RCC 7860 (cell line): ENCODE measurements around the gene PRRC2A.
"Not testable (repeated sequence)": the region's sequence is repeated elsewhere in the genome, so short reads cannot be mapped to it uniquely, and the experiment has no call there.

Experiments used
- DNase-seq: peaks from one replicate; pipeline ENCODE4 v3.0.0-alpha.2; 2015; ENCODE audit warnings: low spot score
- FAIRE-seq: peaks from 2 replicates; lab custom pipeline; 2012; peaks lifted over from hg19 to GRCh38; lab: Jason Lieb, UNC

Gene PRRC2A

GRCh38 chr6:31585491-31585890, 35.0 kb upstream of the PRRC2A start:
- DNase-seq (peak; percentile 8), FAIRE-seq (no peak)

DNA sequence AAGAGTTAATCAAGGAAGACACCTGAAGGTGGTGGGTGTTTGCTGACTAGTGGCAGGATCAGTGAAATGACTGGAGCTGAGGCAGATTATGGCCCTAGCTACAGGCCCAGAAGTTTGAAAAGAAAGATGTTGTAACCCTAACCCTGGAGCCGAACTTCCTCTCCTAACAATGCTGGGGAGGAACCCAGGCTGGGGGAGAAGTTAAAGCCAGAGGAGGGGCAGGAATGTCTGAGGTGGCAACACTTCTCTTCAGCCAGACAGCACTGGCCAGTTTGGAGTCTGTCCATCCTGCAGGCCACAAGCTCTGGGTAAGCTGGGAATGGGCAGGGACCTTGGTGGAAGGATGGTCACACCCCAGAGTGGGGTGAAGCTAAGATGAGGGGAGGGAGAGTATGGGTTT, 34.5 kb upstream of the PRRC2A start, which contains the start of gene LST1:
Gene LST1 (plus strand): TSS at position 270 of the 400 bp plus-strand sequence. CDS start 1,023 bp downstream, outside the sequence.
- FAIRE-seq (no peak), DNase-seq (no peak)

- DNase-seq (no peak), FAIRE-seq (no peak)
These were observed 33.8 kb upstream of the PRRC2A start for GRCh38 chr6:31586599-31587281.

DNA sequence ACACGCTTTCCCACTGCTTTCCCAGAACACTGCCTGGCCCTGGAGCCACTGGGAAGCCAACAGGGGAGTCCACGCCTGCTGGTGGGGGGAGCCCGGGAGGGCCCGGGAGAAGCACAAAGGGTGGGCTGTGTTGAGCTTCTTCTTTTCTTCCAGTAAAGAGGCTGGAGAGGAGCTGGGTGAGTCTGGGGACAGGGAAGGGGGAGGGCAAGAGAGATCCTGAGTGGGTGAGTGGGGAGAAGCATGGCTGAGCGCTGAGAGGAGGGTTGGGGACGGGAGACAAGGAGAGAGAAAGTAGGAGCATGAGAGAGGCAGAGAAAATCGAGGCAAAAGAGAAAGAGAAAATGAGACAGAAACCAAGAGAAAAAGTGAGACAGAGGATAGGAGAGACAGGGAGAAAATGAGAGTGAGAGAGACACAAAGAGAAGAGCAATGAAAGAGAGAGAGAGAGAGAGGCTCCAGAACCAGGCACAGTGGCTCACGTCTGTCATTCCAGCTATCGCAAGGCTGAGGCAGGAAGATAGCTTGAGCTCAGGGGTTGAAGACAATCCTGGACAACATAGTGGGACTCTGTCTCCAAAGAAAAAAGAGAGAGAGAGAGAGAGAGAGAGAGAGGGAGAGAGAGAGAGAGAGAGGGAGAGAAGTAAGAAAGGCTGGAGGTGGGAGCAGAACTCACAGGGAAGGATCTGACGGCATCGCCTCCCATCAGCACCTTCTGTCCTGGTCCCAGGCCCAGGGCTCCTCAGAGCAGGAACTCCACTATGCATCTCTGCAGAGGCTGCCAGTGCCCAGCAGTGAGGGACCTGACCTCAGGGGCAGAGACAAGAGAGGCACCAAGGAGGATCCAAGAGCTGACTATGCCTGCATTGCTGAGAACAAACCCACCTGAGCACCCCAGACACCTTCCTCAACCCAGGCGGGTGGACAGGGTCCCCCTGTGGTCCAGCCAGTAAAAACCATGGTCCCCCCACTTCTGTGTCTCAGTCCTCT, 32.4 kb upstream of the PRRC2A start:
- no peak for DNase-seq
- no peak for FAIRE-seq

- DNase-seq: no peak
- no peak for FAIRE-seq
These were observed 31.5 kb upstream of the PRRC2A start for GRCh38 chr6:31588871-31589650.

GRCh38 chr6:31590691-31591090, 29.8 kb upstream of the PRRC2A start:
- not testable (repeated sequence) for FAIRE-seq, DNase-seq

- DNase-seq (no peak), FAIRE-seq (no peak)
These were observed 28.1 kb upstream of the PRRC2A start for GRCh38 chr6:31592396-31592771.

DNA sequence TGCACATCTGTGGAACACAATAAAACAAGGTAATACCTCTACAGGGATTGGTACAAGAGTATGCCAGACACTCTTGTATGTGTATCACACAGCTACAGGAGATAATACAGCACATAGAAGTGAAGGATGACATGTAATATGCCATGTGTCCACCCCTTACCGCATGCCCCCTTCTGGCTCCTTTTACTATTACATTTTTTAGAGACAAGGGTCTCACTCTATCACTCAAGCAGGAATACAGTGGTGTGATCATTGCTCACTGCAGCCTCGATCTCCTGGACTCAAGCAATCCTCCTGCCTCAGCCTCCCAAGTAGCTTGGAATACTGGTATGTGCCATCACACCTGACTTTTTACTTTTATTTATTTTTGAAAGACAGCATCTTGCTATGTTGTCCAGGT, 23.5 kb upstream of the PRRC2A start:
- FAIRE-seq: no peak
- DNase-seq: peak; percentile 43

- DNase-seq: no peak
- FAIRE-seq: no peak
These were observed 13.2 kb upstream of the PRRC2A start for GRCh38 chr6:31607317-31607716.

DNA sequence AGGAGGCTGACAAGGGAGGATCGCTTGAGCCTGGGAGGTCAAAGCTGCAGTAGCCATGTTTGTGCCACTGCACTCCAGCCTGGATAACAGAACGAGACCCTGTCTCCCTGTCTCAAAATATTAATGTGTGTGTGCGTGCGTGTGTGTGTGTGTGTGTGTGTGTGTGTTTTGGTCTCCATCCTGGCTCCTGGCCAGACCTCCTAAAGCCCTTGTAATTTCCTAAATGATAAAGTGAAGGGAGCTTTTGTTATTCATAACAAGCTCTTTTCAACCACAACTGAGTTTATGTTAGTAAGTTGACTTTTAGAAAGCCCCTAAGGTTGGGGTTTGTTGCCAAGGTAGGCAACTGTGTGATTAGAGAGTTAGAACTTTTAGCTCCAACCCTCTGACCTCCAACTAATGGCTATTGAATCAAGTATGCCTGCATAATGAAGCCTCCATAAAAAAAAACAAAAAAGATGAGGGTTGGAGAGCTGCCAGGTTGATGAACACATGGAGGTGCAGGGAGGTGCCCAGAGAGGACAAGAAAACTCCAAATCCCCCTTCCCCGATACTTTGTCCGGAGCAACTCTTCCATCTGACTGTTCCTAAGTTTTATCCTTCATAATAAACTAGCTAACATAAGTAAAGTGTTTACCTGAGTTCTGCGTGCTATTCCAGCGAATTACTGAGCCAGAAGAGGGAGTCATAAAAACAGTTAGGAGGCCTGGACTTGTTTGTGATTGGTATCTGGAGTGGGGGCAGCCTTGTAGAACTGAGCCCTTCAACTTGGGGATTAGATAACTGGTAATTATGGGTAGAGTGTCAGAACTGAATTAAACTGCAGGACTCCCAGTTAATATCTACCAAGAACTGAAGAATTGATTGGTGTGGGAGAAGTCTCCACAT, 10.8 kb upstream of the PRRC2A start:
- DNase-seq (no peak), FAIRE-seq (no peak)

DNA sequence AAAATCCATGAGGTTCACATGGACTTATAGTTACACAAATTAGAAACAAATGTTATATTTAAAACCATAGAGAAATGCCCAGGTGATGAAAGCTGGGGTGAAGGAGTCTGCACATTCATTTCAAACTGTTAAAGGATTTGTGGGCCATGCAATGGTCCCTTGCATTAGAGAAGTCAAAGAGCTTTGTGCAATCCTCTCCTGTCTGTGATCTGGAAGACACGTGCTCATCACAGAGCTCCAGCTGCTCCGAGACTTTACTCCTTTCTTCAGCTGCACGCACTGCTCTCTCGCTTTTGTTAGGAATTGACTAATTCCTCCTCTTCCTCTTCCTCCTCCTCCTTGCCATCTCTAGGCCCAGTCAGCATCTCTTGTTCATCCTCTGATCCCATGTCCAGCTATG, 9.5 kb upstream of the PRRC2A start:
- FAIRE-seq (no peak), DNase-seq (no peak)

DNA sequence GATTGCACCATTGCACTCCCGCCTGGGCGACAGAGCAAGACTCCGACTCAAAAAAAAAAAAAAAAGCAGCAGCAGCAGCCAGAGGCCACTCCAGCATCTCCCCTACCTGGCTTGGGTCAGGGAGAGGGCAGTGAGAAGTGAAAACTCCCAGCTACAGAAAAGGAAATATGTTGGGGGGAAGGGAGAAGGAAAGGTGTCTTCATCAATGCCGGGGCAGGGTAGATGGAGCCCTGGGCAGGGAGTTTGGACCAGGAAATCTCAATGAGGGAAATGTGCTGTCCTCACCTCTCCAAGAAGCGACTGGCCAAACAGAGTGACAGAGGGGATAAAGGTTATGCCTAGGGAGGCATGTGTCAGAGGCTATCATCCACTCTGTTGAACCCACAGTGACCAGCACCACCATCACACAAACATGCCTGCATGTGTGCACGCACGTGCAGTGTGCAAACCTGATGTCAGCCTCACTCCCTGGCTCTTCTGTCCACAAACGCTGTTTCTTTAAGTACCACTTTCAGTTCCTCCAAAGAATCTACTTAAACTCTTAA, 6.4 kb upstream of the PRRC2A start:
- FAIRE-seq: no peak
- no peak for DNase-seq

DNA sequence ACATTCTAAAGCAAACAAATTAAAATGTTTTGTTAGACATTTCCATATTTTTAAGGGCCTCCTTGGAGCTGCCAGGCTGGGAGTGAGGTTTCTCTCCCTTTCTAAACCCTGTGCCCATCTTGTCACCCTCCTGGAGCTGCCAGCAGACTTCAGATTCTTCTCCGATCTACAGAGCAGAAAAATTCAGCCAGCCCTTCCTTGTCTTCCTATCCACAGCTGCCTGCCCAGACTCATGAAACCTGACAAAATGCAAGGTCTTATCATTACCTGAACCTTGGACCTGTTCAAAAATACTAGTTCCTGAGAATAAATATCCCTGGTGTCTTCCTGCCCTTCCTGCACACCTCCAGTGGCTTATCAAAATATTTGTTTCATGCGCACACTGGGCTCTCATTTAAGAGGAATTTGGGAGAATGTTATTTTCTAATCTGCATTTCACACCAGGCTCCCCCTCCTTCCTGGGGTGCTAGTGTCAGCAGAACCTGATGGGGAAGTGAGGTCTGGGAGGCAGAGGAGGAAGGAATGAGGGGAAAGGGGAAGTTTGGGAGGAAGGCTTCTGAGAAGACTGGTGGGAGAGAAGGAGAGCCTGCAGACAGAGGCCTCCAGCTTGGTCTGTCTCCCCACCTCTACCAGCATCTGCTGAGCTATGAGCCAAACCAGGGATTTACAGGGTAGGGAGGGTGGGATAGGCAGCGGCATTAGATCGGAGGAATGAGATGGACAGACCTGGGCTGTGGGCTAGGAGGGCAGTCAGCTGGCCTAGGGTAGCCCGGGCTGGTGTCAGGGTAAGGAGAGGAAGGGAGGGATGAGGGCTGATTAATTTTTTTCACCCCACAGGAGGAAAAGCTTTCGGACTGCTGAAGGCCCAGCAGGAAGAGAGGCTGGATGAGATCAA, 5.6 kb upstream of the PRRC2A start, which contains the start of gene AIF1:
Gene AIF1 (plus strand): TSS at position 551 of the 895 bp plus-strand sequence. CDS start 96 bp downstream, at position 647.
- DNase-seq (no peak), FAIRE-seq (no peak)

DNA sequence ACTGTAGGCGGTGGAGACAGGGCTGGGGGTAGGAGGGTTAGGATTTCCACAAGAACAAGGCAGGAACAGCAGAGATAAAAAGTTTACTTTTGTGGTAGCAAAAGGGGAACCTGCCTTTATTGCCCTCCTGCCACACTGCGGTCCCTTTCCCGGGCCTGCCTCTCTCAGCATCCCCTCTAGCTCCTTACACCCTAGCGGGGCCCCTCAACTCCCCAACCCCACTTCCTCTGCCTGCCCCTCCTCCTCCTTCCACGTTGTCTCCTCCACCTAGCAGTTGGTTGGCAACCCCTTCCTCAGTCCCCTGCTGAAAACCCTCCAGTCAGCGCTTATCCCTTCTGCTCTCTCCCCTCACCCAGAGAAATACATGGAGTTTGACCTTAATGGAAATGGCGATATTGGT, 4.8 kb upstream of the PRRC2A start:
- DNase-seq: no peak
- FAIRE-seq: no peak

- no peak for DNase-seq
These were observed 3.5 kb upstream of the PRRC2A start for GRCh38 chr6:31617010-31617409.

GRCh38 chr6:31619805-31620585, 520 bp upstream of the PRRC2A start:
- DNase-seq (peak; percentile 97), FAIRE-seq (peak; percentile 89)

More at GRCh38 chr6:31617010-31617409, 3.5 kb upstream of the PRRC2A start:
- FAIRE-seq: no peak

- no peak for FAIRE-seq
- DNase-seq: no peak
These were observed 915 bp downstream of the PRRC2A start for GRCh38 chr6:31621320-31621939.
